ES-I3 (cell line): ENCODE results near the gene NPM1.
"Not testable (repeated sequence)": the region's sequence is repeated elsewhere in the genome, so short reads cannot be mapped to it uniquely, and the experiment has no call there.

Experiments used
- H3K36me3 ChIP-seq: 2 replicates; pipeline ENCODE4 v1.6.1; 2013; ENCODE audit warnings: mild to moderate bottlenecking, low read length, control low read depth, moderate library complexity; ENCODE audit not compliant: insufficient read depth
- H3K4me1 ChIP-seq: 2 replicates; pipeline ENCODE4 v1.6.1; 2013; ENCODE audit warnings: mild to moderate bottlenecking, control low read depth, low read length; ENCODE audit not compliant: insufficient read depth
- H3K9ac ChIP-seq: 2 replicates; pipeline ENCODE4 v1.6.1; 2013; ENCODE audit warnings: low read depth, mild to moderate bottlenecking, low read length, moderate library complexity
- H3K9me3 ChIP-seq: 2 replicates; pipeline ENCODE4 v1.6.1; 2013; ENCODE audit warnings: mild to moderate bottlenecking, low read length, moderate library complexity; ENCODE audit not compliant: control insufficient read depth, insufficient read depth

The NPM1 gene

DNA sequence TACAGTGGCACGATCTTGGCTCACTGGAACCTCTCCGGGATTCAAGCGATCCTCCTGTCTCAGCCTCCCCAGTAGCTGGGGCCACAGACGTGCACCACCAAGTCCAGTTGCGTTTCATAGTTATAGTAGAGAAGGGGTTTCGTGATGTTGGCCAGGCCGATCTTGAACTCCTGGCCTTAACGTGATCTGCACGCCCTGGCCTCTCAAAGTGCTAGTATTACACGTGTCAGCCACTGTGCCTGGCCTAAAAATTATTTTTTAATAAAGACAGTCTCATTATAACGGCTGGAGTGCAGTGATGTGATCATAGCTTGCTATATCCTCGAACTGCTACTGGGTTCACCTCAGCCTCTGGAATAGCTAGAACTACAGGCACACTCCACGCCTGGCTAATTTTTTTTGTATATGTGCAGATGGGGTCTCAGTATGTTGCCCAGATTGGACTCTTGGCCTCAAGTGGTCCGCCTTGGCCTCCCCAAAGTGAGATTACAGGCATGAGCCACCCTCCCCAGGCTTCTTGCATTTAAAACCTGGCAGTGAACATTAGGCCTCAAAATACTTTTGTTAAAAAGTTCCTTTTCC is 4.4 kb downstream of the NPM1 start:
- Histone ChIP-seq H3K9me3 (no peaks in the 10 kb centered on the region), H3K9ac (no peak overlapping the region), H3K36me3 (peaks cover 54% of the 10 kb centered on the region), H3K4me1 (0 out of 2 replicates have a peak, but pooled peaks cover 17% of the 10 kb centered on the region)

DNA sequence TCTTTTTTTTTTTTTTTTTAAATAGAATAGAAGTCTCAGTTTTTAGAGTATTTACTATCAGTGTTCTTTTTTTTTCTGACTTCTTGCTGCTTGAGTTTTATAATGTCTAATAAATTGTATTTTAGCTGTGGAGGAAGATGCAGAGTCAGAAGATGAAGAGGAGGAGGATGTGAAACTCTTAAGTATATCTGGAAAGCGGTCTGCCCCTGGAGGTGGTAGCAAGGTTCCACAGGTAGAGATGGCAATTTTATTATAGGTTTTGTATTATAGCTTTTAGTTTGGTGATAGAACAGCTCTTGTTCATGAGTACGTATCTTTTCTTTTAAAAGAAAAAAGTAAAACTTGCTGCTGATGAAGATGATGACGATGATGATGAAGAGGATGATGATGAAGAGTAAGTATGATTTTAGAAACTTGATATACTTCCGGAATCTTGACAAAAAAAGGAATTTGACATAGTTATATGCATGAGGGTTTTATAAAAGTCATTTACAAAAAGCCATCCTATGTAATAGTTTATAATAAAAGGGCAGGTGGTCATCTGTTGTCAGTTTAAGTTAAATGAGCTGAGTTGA is 5.0 kb downstream of the NPM1 start:
- no peaks in the 10 kb centered on the region for H3K9me3 ChIP-seq
- H3K9ac ChIP-seq = no peak overlapping the region
- H3K4me1 ChIP-seq = 0 out of 2 replicates have a peak, but pooled peaks cover 19% of the 10 kb centered on the region
- H3K36me3 ChIP-seq = peaks cover 60% of the 10 kb centered on the region

DNA sequence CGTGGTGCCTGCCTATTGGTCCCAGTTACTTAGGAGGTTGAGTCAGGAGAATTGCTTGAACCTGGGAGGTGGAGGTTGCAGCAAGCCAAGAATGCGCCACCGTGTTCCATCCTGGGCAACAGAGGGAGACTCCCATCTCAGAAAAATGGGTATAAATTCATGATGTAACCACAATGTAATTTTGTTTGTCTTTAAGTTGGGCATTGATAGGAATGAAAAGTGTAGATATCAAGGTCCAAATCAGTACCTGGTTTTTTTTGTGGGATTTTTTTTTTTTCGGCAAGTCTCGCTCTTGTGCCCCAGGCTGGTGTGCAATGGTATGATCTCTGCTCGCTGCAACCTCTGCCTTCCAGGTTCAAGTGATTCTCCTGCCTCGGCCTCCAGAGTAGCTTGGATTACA is 7.4 kb downstream of the NPM1 start:
- Histone ChIP-seq H3K9me3 (no peaks in the 10 kb centered on the region), H3K36me3 (peaks cover 80% of the 10 kb centered on the region), H3K4me1 (0 out of 2 replicates have a peak, but pooled peaks cover 17% of the 10 kb centered on the region), H3K9ac (no peak overlapping the region)

DNA sequence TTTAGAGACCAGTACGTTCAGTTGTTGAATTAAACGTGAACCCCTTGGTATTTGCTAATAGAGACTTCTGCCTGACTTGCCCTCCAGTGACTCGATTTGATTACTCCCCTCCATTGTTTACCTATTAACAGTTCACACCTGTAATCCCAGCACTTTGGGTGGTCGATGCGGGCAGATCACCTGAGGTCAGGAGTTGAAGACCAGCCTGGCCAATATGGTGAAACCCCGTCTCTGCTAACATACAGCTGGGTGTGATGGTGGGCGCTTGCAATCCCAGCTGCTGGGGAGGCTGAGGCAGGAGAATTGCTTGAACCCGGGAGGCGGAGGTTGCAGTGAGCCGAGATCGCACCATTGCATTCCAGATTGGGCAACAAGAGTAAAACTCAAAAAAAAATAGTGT is 8.9 kb downstream of the NPM1 start:
- H3K9ac ChIP-seq, H3K4me1 ChIP-seq, H3K9me3 ChIP-seq: not testable (repeated sequence)
- peaks cover 87% of the 10 kb centered on the region for H3K36me3 ChIP-seq

DNA sequence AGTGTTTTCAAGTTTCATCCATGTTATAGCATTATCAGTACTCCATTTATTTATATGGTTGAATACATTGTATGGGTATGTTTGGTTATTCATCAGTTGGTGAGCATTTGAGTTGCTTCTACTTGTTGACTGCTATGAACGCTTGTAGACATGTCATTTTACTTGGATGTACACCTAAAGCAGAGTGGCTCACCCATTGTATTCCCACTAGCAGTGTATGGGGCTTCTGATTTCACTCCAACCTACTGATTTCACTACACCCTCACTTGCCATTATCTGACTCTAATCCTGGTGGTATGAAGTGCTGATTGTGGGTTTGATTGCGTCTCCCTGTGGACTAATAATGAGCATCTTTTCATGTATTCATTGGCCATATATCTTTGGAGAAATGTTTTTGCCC is 9.5 kb downstream of the NPM1 start:
- Histone ChIP-seq H3K9me3 (no peaks in the 10 kb centered on the region; the same call in 1 of the 2 replicates), H3K4me1 (0 out of 2 replicates have a peak, but pooled peaks cover 8% of the 10 kb centered on the region), H3K36me3 (peaks cover 87% of the 10 kb centered on the region), H3K9ac (no peak overlapping the region)

DNA sequence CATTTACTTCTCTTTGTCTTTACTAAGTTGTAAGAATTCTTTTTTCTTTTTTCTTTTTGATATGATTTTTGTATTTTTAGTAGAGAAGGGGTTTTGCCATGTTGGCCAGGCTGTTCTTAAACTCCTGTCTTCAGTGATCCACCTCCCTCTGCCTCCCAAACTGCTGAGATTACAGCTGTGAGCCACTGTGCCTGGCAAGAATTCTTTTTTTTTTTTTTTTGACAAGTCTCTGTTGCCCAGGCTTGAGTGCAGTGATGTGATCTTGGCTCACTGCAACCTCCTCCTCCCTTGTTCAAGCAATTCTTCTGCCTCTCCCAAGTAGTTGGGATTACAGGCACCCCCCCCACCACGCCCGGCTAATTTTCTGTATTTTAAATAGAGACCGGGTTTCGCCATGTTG is 9.9 kb downstream of the NPM1 start:
- H3K4me1 ChIP-seq = 0 out of 2 replicates have a peak, but pooled peaks cover 8% of the 10 kb centered on the region

DNA sequence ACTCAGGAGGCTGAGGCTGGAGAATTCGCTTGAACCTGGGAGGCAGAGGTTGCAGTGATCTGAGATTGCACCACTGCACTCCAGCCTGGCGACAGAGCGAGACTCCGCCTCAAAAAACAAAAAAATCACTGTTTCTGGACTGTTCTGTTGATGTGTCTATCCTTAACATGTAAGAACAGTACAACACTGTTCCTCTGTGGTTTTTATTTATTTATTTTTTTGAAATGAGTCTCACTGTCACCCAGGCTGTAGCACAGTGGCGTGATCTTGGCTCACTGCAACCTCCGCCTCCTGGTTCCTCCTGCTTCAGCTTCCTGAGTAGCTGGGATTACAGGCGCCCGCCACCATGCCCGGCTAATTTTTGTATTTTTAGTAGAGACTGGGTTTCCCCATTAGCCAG is 11.0 kb downstream of the NPM1 start:
- not testable (repeated sequence) for H3K9me3 ChIP-seq, H3K9ac ChIP-seq, H3K4me1 ChIP-seq
- H3K36me3 ChIP-seq = peaks cover 74% of the 10 kb centered on the region

More for the DNA sequence above, 9.9 kb downstream of the NPM1 start:
- Histone ChIP-seq H3K36me3 (peaks cover 83% of the 10 kb centered on the region), H3K9me3 (no peaks in the 10 kb centered on the region; the same call in 1 of the 2 replicates), H3K9ac (no peak overlapping the region)

DNA sequence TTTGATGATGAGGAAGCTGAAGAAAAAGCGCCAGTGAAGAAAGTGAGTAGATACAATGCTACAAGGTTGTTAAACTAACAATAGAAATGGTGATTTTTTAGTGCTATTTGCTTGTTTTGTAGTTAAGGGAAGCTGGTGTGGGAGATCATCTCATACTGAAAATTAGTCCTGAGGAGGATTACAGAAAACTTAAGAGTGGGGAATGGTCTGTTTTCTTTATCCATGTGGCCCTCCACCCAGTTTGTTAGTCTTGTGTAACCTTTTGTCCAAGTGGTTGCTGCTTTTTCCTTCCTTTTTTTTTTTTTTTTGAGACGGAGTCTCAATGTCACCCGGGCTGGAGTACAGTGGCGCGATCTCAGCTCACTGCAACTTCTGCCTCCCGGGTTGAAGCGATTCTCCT is 12.5 kb downstream of the NPM1 start:
- Histone ChIP-seq H3K4me1 (0 out of 2 replicates have a peak, but pooled peaks cover 5% of the 10 kb centered on the region), H3K36me3 (peaks cover 66% of the 10 kb centered on the region), H3K9me3 (no peaks in the 10 kb centered on the region; the same call in 1 of the 2 replicates), H3K9ac (no peak overlapping the region)

DNA sequence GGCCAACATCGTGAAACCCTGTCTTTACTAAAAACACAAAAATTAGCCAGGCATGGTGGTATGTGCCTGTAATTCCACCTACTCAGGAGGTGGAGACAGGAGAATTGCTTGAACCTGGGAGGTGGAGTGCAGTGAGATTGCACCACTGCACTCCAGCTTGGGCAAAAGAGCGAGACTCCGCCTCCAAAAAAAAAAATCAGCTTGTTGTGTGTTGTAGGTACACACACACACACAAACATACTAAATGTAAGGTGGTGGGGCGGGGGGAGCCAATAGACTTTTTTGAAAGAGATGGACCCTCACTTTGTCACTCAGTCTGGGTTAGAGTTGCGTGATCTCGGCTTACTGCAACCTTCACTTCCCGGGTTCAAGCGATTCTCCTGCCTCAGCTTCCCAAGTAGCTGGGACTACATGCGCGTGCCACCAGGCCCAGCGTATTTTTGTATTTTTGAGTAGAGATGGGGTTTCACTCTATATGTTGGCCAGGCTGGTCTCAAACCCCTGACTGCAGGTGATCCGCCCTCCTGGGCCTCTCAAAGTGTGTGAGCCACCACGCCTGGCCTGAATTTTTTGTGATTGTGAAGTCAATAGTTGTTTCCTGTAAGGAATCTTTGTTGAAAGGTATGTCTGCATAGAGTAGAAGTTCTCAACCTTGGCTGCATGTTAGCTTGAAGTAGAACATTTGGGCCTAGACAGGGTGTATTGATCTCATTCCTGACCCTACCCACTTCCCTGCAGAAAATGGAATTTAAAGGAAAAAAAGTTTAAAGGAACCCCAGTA is 13.7 kb downstream of the NPM1 start:
- Histone ChIP-seq H3K9ac (no peak overlapping the region), H3K4me1 (0 out of 2 replicates have a peak, but pooled peaks cover 5% of the 10 kb centered on the region), H3K36me3 (peaks cover 68% of the 10 kb centered on the region), H3K9me3 (no peaks in the 10 kb centered on the region; the same call in 1 of the 2 replicates)

DNA sequence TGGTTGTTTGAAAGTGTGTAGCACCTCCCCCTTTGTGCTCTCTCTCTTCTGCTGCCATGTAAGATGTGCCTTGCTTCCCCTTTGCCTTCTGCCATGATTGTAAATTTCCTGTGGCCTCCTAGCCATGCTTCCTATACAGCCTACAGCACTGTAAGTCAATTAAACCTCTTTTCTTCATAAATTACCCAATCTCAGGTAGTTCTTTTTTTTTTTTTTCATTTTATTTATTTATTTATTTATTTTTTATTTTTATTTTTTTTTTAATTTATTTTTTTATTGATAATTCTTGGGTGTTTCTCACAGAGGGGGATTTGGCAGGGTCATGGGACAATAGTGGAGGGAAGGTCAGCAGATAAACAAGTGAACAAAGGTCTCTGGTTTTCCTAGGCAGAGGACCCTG is 15.1 kb downstream of the NPM1 start:
- H3K9ac ChIP-seq, H3K4me1 ChIP-seq, H3K9me3 ChIP-seq: not testable (repeated sequence)
- peaks cover 63% of the 10 kb centered on the region for H3K36me3 ChIP-seq

DNA sequence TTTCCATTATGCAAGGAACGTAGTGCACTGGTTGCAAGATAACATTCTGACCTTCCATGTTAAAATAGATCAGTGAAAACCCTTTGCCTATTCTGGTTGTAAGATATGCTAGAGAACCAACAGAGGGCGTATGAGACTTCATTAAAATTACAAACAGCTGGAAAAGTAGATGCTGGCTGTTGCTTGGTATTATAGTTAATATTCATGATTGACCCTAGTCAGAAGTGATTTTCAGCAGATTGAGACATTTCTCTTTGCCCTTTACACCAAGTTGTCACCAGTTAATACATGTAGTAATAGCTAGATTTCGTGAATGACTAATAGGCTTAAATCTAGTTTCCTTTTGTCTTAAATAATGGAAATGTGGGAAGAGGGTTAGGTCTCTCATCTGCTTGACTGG is 18.0 kb downstream of the NPM1 start:
- H3K4me1 ChIP-seq = no peaks in the 10 kb centered on the region
- no peaks in the 10 kb centered on the region; the same call in 1 of the 2 replicates for H3K9me3 ChIP-seq
- H3K9ac ChIP-seq = no peak overlapping the region
- peaks cover 57% of the 10 kb centered on the region for H3K36me3 ChIP-seq

DNA sequence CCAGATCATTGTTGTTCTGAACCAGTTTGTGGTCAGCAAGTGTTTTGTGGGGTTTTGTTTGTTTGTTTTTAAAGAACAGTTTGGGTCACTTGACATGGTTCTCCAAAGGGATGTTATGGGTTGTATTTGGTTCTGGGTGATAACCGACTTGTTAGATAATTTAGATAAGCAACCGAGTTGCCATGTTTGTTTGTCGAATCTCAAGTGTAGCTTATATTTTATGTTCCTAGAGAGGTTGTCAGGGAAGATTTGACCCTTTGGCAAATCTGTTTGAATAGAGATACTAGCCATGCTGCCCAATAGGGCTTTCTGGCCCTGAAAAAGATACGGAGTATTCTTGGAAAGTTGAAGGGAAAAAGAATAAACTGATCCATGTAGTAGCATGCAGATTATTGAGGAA is 19.6 kb downstream of the NPM1 start:
- no peaks in the 10 kb centered on the region for H3K4me1 ChIP-seq
- H3K36me3 ChIP-seq = peaks cover 46% of the 10 kb centered on the region
- H3K9me3 ChIP-seq = no peaks in the 10 kb centered on the region
- no peak overlapping the region for H3K9ac ChIP-seq

DNA sequence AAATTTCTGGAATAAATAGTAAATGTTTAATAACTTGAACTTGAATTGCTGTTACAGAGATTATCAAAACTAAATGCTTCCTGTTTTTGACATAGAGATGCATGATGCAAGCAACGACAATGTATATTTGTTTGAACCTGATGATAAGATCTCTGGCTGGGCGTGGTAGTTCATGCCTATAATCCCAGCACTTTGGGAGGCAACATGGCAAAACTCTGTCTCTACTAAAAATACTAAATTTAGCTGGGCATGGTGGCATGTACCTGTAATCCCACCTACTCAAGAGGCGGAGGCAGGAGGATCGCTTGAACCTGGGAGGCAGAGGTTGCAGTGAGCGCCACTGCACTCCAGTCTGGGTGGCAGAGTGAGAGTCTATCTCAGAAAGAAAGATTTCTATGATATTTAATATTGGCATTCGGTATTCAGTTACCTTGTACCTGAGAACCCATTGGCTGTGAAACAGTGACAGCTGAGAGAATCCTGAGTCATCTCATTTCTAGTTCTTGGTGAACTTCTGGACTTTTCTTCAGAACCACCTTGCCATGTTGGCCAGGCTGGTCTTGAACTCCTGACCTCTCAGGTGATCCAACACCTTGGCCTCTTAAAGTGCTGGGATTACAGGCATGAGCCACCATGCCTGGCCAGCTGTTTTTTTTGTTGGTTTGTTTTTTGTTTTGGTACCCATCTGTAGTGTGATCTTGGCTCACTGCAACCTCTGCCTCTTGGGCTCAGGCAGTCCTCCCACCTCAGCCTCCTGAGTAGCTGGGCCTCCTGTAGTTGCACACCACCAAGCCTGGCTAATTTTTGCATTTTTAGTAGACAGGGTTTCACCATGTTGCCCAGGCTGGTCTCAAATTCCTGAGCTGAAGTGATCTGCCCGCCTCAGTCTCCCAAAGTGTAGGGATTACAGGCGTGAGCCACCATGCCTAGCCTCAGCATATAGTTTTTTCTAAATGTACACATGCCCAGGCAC is 21.8 kb downstream of the NPM1 start:
- peaks cover 48% of the 10 kb centered on the region for H3K36me3 ChIP-seq
- no peaks in the 10 kb centered on the region for H3K4me1 ChIP-seq
- H3K9me3 ChIP-seq = no peaks in the 10 kb centered on the region
- H3K9ac ChIP-seq = no peak overlapping the region

DNA sequence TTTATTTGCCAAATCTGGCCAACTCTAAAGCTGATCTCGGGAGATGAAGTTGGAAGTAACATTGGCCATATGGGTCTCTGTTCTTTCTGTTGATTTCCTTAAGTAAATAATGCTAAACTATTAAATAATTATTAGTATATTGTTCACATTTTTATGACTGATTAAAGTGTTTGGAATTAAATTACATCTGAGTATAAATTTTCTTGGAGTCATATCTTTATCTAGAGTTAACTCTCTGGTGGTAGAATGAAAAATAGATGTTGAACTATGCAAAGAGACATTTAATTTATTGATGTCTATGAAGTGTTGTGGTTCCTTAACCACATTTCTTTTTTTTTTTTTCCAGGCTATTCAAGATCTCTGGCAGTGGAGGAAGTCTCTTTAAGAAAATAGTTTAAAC is 22.5 kb downstream of the NPM1 start:
- Histone ChIP-seq H3K4me1 (no peaks in the 10 kb centered on the region), H3K36me3 (peaks cover 43% of the 10 kb centered on the region), H3K9me3 (no peaks in the 10 kb centered on the region), H3K9ac (no peak overlapping the region)
